Tibial nerve (tissue), 4 donors: ENCODE results near the gene TMEM198.

Experiments used
- EP300 ChIP-seq, 2 donors: sonication (generic); formaldehyde crosslinking; IDR thresholded peaks; one replicate each; pipeline ENCODE4 v1.6.1; 2017; ENCODE audit warnings: antibody characterized with exemption in 2 of 2, mild to moderate bottlenecking in 1 of 2
- POLR2A ChIP-seq, 2 donors: fragments of 450-650 bp; IDR thresholded peaks; one replicate each; pipeline ENCODE4 v1.6.1; 2017; ENCODE audit warnings: antibody characterized with exemption in 2 of 2, mild to moderate bottlenecking in 2 of 2, moderate library complexity in 2 of 2
- TF ChIP-seq, protein P1 (sequence below), 5 experiments: fragments of 200-600 bp in 3 of 5; fragments of 450-650 bp in 2 of 5; sonication (generic) in 3 of 5; IDR thresholded peaks; one replicate each; pipeline ENCODE4 v1.5.1; 2016 to 2019; ENCODE audit warnings: antibody characterized with exemption in 5 of 5, mild to moderate bottlenecking in 3 of 5, moderate library complexity in 2 of 5

DNA sequence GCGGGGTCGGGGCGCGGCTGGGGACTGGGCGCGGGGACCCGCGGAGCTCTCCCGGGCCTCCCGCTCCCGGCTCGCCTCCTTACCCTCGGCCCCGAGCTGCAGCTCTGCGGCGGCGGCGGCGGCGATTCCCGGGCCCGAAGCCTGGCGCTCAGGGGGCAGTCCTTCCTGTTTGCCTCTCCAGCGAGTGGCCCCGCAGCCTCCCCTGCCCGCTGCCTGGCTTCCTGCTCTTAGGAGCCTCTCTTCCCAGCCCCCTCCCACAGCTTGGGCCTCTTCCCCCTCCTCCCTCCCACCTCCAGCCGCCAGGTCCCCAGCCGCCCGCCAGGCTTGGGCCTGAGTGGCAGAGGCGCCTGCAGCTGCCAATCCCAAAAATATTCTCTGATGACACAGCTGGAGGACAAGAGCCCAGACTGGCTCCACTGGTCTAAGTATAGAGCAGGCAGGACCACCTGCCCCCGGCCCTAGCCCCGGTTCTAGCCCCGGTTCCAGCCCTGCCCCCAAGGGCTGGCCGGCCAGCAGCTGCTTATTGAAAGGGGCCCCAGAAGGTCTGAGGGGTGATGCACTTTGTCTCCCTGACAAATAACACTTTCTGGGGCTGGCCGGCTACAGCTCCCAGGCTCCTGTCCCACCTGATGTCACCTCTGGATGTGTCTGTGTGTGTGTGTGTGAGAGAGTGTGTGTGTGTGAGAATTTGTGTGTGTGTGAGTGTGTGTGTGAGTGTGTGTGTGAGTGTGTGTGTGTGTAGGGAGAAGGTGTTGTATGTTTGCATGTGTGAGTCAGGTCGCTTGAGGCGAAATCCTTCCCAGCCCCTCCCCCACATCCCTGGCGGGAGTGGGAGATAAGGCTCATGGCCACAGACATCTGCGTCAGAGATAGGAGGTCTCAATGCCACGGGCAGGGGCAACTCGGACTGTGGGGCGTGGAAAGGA, 27.7 kb downstream of the TMEM198 start, which contains the start of gene OBSL1:
- TF ChIP-seq, protein P1, sequence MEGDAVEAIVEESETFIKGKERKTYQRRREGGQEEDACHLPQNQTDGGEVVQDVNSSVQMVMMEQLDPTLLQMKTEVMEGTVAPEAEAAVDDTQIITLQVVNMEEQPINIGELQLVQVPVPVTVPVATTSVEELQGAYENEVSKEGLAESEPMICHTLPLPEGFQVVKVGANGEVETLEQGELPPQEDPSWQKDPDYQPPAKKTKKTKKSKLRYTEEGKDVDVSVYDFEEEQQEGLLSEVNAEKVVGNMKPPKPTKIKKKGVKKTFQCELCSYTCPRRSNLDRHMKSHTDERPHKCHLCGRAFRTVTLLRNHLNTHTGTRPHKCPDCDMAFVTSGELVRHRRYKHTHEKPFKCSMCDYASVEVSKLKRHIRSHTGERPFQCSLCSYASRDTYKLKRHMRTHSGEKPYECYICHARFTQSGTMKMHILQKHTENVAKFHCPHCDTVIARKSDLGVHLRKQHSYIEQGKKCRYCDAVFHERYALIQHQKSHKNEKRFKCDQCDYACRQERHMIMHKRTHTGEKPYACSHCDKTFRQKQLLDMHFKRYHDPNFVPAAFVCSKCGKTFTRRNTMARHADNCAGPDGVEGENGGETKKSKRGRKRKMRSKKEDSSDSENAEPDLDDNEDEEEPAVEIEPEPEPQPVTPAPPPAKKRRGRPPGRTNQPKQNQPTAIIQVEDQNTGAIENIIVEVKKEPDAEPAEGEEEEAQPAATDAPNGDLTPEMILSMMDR (IDR thresholded peaks at IDR 0.05), result no peak
- TF ChIP-seq POLR2A (IDR thresholded peaks at IDR 0.05) (no peak), EP300 (IDR thresholded peaks at IDR 0.05) (no peak)
